OCI-LY1 (cell line): Measurements from ENCODE around the gene PIWIL4.
"Not testable (repeated sequence)": the region's sequence is repeated elsewhere in the genome, so short reads cannot be mapped to it uniquely, and the experiment has no call there.

Experiments
- EZH2 ChIP-seq: fragments of 200-600 bp; sonication (generic), shearing (Covaris generic); IDR thresholded peaks from 2 replicates; pipeline ENCODE4 v1.8.0; 2017; ENCODE audit warnings: borderline replicate concordance, mixed run types, mild to moderate bottlenecking, antibody characterized with exemption, low read length, moderate library complexity, mixed read lengths
- TF ChIP-seq, protein P1 (sequence below): fragments of 200-600 bp; sonication (generic), shearing (Covaris generic); IDR thresholded peaks from 2 replicates; pipeline ENCODE4 v1.5.1; 2017; ENCODE audit warnings: mild to moderate bottlenecking, antibody characterized with exemption, low read length, moderate library complexity, mixed read lengths

DNA sequence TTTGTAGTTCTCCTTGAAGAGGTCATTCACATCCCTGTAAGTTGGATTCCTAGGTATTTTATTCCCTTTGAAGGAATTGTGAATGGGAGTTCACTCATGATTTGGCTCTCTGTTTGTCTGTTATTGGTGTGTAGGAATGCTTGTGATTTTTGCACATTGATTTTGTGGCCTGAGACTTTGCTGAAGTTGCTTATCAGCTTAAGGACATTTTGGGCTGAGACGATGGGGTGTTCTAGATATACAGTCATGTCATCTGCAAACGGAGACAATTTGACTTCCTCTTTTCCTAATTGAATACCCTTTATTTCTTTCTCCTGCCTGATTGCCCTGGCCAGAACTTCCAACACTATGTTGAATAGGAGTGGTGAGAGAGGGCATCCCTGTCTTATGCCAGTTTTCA, 5.8 kb downstream of the PIWIL4 start:
- TF ChIP-seq, protein P1, sequence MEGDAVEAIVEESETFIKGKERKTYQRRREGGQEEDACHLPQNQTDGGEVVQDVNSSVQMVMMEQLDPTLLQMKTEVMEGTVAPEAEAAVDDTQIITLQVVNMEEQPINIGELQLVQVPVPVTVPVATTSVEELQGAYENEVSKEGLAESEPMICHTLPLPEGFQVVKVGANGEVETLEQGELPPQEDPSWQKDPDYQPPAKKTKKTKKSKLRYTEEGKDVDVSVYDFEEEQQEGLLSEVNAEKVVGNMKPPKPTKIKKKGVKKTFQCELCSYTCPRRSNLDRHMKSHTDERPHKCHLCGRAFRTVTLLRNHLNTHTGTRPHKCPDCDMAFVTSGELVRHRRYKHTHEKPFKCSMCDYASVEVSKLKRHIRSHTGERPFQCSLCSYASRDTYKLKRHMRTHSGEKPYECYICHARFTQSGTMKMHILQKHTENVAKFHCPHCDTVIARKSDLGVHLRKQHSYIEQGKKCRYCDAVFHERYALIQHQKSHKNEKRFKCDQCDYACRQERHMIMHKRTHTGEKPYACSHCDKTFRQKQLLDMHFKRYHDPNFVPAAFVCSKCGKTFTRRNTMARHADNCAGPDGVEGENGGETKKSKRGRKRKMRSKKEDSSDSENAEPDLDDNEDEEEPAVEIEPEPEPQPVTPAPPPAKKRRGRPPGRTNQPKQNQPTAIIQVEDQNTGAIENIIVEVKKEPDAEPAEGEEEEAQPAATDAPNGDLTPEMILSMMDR: not testable (repeated sequence)
- TF ChIP-seq EZH2: not testable (repeated sequence)
